NCI-H510A treated with DMSO at 0.1 percent for 48 hours (cell line): ENCODE measurements around the gene TTN.
A peak's percentile ranks its signal among the peaks of the same experiment; 100 is the strongest.
"Not testable (repeated sequence)": the region's sequence is repeated elsewhere in the genome, so short reads cannot be mapped to it uniquely, and the experiment has no call there.

Source experiments
- DNase-seq: peaks from one replicate; lab custom pipeline; 2025; lab: John Stamatoyannopoulos, UW

The TTN gene

DNA sequence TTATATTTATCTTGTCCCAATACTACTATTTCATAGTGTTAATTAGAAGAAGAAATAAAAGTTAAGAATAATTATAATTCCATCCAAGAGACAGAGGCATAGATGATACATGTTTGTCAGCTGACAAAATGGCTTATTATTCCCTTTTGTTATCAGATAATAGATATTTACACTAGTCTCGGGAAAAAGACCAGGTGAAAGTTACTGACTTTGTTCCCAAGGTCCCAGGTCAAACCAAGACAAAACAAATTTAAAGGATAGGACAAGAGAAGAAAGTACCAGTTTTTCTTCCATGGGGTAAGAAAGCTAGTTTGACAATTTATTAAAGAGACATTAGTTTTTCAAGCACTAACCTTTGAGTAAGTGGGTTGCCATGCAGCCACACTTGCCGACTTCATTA, 73.2 kb downstream of the TTN start:
- DNase-seq, result no peak

DNA sequence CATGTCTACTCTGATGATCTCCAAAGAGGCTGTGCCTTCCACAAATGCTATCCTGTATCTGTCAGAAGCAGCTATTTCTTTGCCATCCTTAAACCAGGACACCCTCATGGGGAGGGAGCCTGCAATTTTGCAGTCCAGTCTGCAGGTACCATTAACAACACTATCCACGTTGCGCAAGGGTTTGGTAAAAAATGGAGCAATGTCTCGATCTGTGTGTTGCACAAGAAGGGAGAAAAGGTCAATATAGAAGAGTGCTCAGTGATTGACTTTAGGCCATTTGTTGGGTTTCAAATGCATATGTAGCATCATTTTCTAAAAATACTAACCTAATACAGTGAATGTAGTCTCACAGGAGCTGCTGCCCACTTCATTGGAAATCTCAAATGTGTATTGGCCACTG, 74.3 kb downstream of the TTN start:
- no peak for DNase-seq

DNA sequence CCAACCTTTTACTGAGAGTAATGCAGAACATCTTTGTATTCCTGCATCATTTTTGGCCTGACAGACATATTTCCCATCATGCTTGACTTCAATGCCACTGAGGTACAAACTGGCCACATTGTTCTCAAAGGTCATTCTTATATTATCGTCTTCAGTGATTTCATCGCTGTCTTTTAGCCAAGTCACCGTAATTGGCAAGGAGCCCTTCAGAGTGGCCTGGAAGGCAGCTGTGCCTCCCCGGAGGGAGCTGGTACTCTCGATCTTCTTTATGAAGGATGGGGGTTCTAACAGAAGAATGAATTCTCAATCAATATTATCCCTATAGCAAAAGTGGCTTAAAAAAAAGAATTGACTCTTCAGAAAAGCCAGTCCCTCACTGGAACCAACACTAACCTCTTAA, 75.9 kb downstream of the TTN start:
- no peak for DNase-seq

DNA sequence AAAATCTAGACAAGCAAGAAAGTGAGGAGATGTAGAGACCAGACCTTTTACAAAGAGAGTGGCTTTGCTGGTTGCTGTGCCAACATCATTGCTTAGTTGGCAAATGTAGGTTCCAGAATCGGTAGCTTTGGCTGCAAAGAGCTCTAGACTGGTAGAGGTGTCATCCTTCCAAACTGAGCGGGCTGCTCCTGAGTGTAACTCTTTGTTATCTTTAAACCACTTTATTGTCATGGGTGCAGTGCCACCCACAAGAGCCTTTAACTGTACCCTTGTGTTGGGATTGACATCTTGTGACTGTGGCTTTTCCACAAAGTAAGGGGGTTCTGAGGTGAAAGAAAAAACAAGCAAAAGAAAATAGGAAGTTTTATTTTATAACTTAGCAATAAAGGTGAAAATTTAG, 77.2 kb downstream of the TTN start:
- DNase-seq, result no peak

DNA sequence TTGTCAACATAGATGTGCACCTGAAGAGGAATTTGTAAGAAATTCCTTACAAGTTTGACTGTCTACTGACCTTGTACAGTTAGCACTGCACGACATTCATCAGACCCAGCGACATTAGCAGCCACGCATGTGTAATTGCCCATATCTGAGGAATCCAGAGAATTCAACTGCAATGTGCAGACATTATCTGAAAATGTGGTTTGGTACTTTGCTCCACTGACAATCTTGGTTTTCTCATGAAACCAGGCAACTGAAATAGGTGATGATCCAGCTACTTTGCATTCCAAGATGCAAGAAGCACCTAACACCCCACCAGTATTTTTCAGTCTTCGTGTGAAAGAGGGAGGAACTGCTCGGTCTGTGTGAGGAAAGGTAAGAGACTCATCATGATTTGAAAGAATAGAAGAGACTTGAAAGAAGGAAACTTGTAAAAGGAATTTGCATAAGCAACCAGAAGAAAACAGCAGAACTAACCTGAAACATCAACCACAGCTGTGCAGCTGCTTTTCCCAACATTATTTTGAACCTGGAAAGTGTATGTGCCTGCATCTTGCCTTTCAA, 83.4 kb downstream of the TTN start:
- DNase-seq, result no peak

DNA sequence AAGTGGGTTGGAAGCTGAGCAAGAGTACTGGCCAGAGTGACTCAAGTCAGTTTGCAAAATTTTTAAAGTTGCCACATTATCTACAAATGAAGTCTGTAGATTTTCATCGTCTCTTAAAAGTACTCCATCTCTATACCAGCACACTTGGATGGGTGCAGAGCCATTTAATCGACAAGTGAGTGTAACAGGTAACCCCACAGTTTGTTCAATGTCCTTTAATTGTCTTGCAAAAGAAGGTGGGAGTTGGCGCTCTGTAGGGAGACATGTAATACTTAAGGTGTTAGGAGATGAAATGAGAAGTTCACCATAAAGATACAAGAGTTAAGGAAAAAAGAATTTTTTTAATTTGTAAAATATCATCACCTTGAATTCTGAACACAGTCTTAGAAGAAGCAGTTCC, 84.9 kb downstream of the TTN start:
- DNase-seq, result no peak

DNA sequence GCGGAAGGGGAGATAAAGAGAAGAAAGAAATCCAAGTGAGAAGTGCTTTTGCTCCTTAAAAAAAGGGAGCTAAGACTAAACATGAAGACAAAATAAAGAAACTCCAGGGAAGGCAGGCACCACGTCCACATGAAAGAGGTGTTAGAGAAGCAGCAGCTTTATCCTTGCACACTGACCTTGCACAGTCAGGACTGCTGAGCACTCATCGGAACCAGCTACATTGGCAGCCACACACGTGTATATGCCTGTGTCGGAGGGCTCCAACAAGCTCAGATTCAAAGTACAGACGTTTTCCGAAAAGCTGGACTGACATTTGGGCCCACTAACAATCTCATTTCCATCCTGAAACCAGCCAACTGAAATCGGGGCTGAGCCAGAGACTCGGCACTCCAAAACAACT, 88.2 kb downstream of the TTN start:
- DNase-seq, result no peak

DNA sequence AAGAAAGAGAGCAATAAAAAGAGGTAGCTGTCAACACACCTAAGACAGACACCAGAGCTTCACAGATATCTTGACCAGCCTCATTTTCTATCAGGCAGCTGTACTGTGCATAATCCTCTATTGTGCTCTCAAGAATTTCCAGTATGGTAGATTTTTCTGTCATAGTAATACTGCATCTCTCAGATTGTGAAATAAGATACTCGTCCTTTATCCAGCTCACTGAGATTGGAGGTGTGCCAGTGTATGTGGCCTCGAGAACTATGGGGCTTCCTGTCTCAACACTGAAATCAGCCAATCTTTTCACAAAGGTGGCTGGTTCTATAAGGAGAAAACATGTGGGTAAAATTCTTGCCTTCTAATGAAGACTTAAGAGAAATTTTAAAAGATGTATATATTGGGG, 88.9 kb downstream of the TTN start:
- no peak for DNase-seq

DNA sequence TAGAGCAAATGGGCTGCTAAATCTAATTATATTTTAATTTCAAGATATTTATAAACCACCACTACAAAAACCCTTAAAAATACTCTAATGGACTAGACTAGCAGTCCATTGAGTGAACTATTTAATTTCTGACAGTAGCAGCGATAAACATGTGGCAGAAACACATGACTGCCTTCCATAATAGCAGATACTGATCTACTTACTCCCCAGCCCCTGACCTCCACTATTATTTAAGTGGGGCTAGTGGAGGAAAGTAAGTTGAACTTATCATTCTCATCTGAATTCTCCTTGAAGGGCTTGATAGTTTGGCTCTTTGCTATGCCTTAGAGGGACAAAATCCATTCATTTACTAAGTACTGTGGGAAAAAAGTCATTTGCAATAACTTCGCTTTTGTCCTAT, 90.8 kb downstream of the TTN start:
- DNase-seq, result no peak

DNA sequence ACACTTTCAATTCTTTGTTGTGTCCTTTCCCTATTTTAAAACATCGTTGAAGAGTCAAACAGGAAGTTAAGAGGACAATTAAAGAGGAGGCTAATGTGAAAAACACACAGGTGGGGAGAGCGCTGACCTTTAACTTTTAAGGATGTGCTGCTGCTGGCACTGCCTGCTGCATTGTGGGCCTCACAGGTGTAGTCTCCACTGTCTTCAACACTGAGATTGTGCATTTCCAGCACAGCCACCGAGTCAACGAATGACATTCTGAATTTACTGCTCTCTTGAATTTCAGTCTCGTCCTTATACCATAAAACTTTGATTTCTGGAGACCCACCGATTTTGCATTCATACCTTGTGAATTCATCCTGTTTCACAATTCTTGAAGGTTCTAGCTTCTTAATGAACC, 91.9 kb downstream of the TTN start:
- DNase-seq, result no peak

DNA sequence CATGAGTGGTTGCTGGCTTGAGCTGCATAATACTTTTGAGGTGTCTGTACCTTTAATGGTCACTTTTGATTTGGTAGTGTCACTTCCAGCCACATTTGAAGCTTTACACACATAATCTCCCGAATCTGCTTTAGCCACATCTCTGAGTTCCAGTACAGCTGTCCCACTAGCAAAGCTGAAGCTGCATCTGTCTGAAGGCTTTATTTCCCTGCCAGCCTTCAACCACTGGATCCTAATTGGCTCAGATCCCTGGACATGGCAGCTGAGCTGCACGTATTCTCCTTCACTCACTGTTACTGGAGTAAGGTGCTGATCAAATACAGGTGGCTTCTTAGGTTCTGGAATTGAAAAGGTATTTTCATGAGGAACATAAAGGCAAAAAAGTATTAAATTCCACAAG, 99.7 kb downstream of the TTN start:
- DNase-seq, result no peak

DNA sequence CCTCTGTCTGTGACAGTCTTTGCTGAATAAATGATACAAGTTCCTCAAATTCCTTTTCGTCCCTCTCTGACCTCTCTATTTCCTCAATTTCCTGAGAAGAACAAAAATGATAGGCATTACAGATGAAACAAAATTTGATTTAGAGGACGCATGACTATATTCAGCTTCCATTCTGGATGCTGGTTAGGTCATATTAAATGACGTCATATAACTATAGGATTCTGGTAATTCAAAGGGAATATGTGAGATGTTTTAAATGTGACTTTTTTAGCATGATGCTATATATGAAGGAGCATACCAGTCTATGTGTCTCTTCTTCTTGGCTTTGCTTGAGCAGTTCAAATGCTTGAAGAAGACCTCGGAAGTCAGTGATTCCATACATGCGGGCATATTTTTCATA, 102.3 kb downstream of the TTN start:
- DNase-seq, result no peak

DNA sequence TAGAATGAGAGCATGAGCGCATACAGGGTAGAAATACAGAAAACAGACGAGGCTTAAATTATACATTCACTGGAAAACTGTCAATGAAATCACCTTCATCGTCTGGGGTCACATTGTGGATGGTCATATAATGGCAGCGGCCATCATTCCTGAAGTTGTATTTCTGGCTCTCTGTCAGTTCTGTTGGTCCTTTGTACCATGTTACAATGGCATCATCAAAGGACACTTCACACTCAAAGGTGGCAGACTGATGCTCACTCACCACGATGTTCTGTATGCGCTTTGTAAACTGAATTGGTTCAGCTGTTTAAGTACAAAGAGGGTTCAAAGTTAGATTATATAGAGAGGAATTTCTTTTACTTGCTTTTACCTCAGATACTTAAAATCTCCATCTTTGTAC, 104.9 kb downstream of the TTN start:
- no peak for DNase-seq

DNA sequence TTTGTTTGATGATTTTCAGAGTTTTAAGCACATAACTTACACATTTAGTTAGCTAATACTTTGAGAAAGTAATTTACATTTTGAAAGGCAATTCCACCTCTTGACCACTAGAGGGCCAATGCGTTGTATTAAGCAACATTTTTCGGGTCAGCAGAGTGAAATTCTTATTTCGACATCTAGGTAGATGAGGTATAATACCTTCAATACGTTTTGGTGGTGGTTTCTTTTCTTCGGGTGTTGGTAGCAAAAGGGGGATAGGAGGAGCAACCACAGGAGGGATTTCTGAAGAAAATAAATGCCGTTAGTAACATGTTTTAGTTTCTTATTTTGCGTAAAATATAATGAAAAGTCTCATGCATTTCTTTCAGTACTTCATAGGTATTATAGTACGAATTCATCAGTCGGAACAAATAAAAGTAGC, 106.3 kb downstream of the TTN start:
- DNase-seq, result peak; percentile 61

DNA sequence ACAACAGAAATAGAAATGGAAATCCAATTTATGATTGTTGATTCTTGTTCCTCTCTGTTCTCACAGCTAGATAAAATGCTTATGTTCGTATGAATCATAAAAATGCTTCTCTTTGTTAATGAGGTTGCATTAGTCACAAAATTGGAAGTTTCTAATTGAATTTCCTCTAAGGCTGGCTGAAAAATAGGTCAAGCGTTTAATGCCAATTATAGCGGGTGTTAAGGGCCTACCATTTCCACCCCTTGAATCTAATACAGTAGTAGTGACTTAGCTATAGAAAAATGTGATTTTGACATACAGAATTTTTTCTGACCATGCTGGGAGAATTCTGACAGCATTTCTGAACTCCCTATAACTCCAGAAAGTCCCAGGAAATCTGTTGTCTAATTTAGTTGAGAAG, 107.1 kb downstream of the TTN start:
- DNase-seq, result no peak

DNA sequence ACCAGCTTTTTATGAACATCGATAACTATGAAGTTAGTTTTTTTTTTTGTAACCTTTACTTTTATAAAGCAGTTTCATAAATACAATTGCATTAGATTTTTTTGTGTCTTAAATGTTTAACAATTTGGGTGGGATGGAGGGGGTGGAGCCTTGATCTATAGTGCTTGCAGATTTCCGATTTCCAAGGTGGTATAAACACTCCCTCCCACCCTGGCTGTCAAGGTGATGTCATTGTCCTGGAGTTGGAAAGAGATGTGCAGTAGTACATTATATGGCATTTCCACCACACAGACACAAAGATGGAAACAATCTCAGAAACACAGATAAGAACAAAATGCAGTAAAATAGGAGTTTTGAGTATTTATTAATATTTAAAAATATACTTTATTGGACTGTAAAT, 114.4 kb downstream of the TTN start:
- DNase-seq, result no peak

DNA sequence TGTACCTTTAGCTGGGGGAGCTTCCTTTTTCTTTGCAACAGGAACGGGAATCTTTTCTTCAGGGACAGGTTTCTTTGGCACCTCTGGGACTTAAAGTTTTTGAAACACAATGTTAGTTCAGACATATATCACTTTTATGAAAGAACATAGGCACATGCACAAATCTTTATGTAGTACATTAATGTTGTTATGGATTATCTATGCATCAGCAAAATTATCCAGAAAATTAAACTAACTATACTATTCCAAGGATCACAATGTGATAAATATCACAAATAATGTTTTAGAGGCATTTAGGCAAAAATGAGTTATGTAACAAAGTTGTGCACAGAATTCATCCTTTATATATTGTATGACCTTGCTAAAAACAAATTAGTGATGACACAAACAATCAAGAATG, 117.4 kb downstream of the TTN start:
- DNase-seq, result no peak

DNA sequence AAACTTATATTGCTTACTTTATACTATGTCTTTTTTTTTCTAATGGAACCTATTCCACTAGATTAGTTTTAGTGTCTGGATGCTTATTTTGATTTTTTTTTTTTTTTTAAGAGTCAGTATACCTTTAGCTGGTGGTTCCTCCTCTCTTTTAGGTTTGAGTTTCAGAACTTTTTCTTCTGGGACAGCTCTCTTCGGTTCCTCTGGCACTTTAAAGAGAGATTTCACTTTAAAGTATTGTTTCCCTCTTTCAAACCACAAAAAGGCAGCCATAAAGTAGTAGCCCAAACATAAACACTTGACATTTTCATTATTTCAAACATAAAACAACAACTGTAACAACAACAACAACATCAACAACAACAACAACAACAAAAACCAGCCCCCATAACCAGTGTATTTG, 123.3 kb downstream of the TTN start:
- no peak for DNase-seq

DNA sequence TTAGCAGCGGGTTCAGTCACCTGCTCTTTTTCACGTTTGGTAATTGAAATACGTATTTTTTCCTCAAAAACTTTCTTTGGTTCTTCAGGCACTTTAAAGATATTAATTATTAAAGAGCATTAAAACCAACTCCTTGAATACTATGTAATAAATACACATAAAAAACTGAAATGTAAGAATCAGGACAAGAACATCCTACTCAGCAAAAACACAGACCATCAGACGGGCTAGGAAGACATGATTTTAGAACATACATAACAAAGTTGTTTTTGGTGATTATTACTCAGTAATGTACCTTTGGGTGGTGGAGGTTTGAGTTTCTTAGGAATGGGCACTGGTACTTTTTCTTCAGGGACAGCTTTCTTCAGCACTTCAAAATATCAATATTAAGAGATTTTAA, 126.1 kb downstream of the TTN start:
- no peak for DNase-seq

DNA sequence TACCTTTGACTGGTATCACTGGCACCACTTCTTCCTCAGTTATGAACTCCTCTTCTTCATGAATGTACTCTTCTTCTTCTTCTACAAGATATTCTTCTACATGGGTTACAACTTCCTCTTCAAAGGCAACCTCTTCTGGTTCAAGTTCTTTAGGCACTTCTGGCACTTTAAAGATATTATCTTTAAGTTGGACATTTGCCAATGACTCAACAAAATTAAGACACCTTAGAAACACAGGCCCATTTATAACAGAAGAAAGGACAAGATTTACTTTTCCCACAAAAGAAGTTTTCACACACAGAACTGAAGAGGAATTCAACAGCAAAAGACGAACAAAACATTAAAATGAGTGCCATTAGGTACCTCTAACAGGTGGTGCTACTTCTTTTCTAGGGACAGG, 127.3 kb downstream of the TTN start:
- DNase-seq, result no peak

DNA sequence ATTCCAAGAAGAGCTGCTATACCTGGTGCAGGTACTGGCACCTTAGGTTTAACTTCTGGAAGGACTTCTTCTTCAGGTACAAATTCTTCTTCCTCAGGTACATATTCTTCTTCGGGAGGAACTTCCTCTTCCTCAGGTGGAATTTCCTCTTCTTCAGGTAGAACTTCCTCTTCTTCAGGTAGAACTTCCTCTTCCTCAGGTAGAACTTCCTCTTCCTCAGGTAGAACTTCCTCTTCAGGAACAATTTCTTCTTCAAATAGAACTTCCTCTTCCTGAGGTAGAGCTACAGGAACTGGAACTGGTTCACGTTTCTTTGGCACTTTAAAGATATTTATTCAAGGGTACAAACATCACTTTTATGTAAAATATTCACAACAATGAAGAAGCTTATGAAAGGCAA, 129.6 kb downstream of the TTN start:
- DNase-seq, result no peak

DNA sequence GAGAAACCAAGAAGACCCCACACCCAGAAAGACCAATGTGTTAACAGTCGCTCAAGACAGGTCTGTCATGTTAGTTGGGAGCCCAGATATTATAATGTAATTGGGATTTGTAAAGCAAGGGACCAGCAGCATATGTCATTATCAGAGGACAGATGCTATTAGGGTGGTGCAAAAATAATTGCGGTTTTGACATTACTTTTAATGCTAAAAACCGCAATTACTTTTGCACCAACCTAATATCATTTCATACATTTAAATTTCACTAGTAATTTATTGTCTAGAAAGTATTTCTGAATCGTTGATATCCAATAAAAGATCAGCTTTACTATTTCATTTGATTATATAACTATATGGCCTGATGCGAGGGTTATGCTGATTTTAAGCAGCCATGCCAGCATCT, 131.2 kb downstream of the TTN start:
- DNase-seq, result no peak

DNA sequence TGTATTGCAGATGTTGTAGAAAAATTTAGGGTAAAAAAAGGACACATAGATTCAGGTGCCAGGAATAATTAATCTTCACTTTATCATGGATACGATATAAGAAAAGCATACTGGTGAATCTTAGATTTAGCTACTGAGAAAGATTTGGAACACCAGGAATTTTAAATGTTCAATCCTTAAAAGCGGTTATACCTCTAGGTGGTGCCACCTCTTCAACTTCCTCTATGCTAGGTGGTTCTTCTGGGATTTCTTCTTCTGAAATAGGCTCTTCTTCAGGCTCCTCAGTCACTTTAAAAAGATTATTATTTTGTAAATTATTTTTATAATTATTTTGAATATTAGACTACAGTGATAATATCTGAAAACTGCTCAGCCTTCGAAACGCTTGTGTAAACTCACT, 133.1 kb downstream of the TTN start:
- no peak for DNase-seq

DNA sequence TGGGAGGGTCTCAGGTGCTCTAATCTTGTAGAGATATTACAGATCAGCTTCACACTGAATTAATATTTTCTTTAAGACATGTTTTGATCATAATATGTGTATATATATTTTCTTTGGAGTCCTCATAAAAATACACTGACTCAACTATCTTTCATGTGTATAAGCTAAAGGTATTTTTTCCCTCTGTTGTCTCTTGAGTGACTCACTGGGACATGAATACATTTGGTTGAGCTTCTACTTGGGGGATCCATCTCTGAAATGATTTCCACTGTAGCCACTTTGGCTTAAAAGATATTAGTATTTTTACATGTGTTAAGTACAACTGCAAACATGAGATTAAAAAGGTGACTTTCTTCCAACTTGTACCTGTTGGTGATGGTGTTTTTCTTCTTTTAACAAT, 140.8 kb downstream of the TTN start:
- DNase-seq, result no peak

DNA sequence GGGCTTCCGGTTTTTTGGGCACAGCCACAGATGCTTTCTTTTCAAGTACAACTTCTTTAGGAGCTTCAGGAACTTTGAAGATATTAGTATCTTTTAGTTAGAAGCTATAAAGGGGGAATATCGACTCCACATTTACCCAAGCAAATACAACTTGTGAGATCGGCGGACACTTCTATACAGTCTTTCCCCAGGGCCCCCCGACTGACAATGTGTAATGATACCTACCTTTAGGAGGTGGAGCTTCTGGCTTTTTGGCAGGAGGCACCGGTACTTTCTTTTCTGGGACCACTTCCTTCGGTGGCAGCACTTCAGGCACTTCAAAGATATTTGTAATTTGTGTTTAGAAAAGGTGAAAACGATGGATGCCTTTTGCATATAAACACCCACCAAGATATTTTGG, 148.7 kb downstream of the TTN start:
- DNase-seq, result not testable (repeated sequence)
